ENCODE results near the gene SLIT3.

SLIT3 gene

GRCh38 chr5:169089343-169089742, 211.6 kb downstream of the SLIT3 start:
- in situ Hi-C loops (cut with MboI; ENCODE audit: low sequenced_read_pairs): no loop called here

GRCh38 chr5:169088028-169088725, 212.8 kb downstream of the SLIT3 start:
- in situ Hi-C loops (cut with MboI; ENCODE audit: low sequenced_read_pairs): no loop called here

GRCh38 chr5:169085636-169086035, 215.3 kb downstream of the SLIT3 start:
- in situ Hi-C loops (cut with MboI; ENCODE audit: low sequenced_read_pairs): no loop called here

GRCh38 chr5:169085212-169085611, 215.7 kb downstream of the SLIT3 start:
- in situ Hi-C loops (cut with MboI; ENCODE audit: low sequenced_read_pairs): no loop called here

- in situ Hi-C loops (cut with MboI; ENCODE audit: low sequenced_read_pairs): no loop called here
Measured at GRCh38 chr5:169084775-169085174, 216.2 kb downstream of the SLIT3 start.

GRCh38 chr5:169083394-169084018, 217.4 kb downstream of the SLIT3 start:
- in situ Hi-C loops (cut with MboI; ENCODE audit: low sequenced_read_pairs): no loop called here

DNA sequence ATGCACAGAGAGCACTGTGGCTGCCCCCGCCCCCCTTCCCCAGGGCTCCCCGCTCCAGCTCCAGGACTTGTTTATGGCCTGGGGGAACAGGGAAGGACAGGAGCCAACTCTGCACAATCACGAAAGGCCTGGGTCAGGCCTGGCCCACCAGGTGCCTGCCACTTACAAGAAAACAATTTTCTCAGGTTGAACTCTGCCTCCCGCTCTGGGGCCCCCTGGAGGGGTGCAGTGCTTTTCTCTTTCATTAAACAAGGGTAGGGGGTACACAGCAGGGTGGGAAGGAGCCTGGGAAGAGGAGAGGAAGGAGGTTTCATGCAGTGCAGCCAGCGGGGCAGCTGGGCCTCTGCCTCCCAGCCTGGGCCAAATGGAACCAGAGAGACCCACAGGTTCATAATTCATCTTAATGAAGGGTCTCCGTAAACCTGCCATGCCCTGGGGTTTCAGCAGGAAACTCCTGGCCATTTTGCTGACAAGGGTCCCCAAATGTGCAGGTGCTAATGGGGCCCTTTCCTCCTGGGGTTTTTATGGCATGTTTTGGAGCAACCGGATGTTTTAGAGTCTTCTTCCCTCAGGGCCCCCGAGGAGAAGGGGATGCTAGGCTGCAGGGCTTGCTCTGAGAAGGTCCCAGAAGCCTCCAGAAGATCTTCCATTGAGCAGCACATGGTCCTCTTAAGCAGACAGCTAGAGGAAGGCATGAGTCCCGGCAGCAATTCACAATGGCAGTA, 219.8 kb downstream of the SLIT3 start:
- in situ Hi-C loops (cut with MboI; ENCODE audit: low sequenced_read_pairs): no loop called here

GRCh38 chr5:169080448-169080911, 220.5 kb downstream of the SLIT3 start:
- in situ Hi-C loops (cut with MboI; ENCODE audit: low sequenced_read_pairs): no loop called here

DNA sequence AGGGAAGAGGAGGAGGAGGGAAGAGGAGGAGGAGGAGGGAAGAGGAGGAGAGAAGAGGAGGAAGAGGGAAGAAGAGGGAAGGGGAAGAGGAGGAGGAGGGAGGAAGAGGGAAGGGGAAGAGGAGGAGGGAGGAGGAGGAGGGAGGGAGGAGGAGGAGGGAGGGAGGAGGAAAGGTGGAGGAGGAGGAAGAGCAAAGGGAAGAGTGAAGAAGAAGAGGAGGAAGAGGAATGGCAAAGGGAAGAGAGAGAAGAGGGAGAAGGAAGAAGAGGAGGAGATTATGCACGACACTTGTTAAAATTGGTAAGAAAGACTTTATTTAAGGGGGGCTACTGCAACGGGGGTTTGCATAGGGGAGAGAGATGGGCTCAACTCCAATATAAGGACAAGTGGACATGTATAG, 221.2 kb downstream of the SLIT3 start:
- in situ Hi-C loops (cut with MboI; ENCODE audit: low sequenced_read_pairs): no loop called here

DNA sequence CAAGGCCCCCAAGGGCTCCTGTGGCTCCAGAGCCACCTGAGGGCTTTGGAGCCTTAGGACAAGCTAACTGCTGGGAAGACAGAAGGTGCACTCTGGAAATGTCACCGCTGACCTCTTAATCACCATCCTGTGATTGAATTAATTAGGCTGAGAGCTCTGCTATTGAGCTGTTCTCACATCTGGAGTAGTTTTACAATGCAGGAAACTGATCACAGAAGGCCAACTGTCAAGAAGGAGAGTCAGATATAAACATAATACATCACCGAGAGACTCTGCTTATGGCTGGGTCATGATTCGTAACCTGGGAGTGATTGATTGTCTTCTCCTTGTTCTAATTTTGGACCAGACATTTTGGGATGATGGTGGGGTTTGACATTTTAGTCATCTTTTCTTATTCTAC, 226.1 kb downstream of the SLIT3 start:
- in situ Hi-C loops (cut with MboI; ENCODE audit: low sequenced_read_pairs): no loop called here

- in situ Hi-C loops (cut with MboI; ENCODE audit: low sequenced_read_pairs): no loop called here
Measured at GRCh38 chr5:169072233-169072632, 228.7 kb downstream of the SLIT3 start.

DNA sequence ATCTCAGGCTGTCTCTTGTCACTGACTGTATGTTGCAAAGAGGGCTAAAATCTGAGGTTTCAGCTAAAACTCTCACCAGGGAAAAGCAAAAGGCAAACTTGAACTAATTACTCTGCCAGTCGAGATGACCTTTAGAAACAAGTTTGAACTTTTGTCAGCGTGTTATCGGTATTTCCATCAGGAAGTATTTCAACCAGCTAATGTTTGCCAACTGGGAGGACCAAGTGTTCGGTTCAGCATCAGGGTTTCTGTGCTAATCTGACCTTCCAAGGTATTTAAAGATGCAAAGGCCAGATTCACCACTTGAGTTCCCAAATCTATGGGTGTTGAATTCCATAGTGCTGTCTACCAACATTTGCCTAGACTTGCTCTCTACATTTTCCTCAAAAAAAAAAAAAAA, 230.5 kb downstream of the SLIT3 start:
- in situ Hi-C loops (cut with MboI; ENCODE audit: low sequenced_read_pairs): no loop called here

- in situ Hi-C loops (cut with MboI; ENCODE audit: low sequenced_read_pairs): no loop called here
Measured at GRCh38 chr5:169067751-169068173, 233.2 kb downstream of the SLIT3 start.

GRCh38 chr5:169065400-169065799, 235.5 kb downstream of the SLIT3 start:
- in situ Hi-C loops (cut with MboI; ENCODE audit: low sequenced_read_pairs): no loop called here

GRCh38 chr5:169064093-169064492, 236.8 kb downstream of the SLIT3 start:
- in situ Hi-C loops (cut with MboI; ENCODE audit: low sequenced_read_pairs): no loop called here

DNA sequence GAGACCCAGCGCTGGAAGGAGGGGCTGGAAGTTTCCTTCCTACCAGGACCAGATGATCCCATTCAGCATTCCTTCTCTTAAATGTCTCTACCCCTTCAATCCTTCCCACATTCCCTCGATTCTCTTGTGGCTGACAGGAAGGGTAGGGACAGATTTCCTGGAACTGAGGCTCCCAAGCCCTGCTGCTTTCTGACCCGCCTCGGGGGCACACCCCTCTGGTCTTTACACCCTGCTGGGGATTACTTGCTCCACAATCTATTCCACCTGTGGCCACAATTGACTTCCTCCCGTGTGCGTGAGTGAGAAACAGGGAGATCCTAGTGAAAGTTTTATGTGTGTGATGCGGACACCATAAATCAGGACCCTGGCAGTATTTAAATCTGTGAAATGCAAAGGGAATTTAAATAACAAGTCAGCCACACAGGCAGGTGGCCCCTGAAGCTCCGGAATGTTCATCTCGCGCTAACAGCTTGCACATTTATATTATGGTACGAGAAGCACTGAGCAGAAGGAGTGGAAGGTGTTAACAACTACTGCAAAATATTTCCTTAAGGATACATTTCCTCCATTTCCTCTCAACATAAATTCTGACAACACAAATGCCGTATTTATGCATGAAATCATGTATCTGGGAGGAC, 237.5 kb downstream of the SLIT3 start:
- in situ Hi-C loops (cut with MboI; ENCODE audit: low sequenced_read_pairs): no loop called here

- in situ Hi-C loops (cut with MboI; ENCODE audit: low sequenced_read_pairs): no loop called here
Measured at GRCh38 chr5:169062690-169063089, 238.2 kb downstream of the SLIT3 start.

DNA sequence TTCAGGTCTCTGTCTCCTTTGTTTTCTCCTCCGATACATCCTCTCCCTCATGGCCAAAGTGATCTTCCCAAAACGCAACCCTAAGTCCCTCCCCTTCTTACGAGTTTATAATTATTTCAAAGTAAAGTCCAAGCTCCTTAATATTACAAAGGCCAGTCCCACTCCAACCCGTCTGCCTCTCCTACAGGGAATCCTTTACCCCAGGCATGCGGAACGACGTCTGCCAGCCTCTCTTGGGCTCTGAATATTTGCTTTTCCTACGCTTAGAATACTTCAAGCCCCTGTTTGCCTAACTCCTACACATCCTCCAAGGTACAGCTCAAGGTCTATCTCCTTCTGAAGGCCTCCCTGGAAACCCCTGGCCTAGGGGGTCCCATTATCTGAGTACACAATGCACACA, 246.4 kb downstream of the SLIT3 start:
- in situ Hi-C loops (cut with MboI; ENCODE audit: low sequenced_read_pairs): no loop called here

DNA sequence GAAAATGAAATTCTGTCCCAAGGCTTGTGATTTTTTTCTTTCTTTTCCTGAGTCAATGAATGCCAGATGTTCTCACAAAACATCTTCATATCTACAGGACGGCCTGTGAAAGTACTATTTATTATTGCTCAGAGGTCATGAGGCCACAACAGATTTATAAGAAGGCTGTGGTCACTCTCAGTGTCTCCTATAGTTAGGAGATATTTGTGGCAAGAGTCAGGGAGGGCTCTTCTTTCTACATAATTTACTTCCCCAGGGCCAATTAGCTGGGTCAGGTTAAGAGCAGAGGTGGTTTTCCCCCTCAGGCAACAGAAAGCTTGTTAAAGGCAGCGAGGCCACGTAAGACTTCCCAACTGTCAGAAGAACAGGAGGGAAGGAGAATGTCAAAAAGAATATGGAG, 248.7 kb downstream of the SLIT3 start:
- in situ Hi-C loops (cut with MboI; ENCODE audit: low sequenced_read_pairs): no loop called here

GRCh38 chr5:169051351-169051750, 249.6 kb downstream of the SLIT3 start:
- in situ Hi-C loops (cut with MboI; ENCODE audit: low sequenced_read_pairs): no loop called here

DNA sequence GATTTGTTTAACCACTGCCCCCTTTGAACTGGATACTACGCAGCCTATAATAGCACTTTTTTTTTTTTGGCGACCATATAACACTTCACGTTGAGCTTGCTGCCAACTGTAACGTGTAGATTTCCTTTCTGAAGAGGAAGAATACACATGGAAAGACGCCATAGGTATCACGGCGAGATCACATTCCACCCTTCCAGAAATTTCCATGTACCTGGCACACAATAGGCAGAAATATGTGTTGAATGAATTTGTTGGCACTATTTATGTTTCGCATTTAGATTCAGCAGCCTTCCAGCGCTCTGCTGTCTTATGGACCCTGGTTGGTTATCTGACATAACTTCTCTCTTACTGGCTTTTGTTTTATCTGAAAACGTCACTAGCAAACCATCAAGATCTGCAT, 250.3 kb downstream of the SLIT3 start:
- in situ Hi-C loops (cut with MboI; ENCODE audit: low sequenced_read_pairs): no loop called here

Data from HL-60/S4 treated with retinoic acid at 250 ng/mL for 4 days and 3 days (cell line).